MM.1S (cell line): ENCODE measurements around the gene MRPS18A.

Experiments used
- CTCF ChIP-seq: fragments of 300-600 bp; sonication (generic); IDR thresholded peaks from 2 replicates; pipeline ENCODE4 v1.5.1; 2016; ENCODE audit warnings: antibody characterized with exemption, low read length, mixed read lengths
- EZH2 ChIP-seq: fragments of 300-600 bp; sonication (generic); optimal IDR thresholded peaks from 2 replicates; pipeline ENCODE3; 2017; ENCODE audit warnings: low read depth, mild to moderate bottlenecking, antibody characterized with exemption, low read length, mixed read lengths

- TF ChIP-seq CTCF: no peak
- TF ChIP-seq EZH2: no peak
These were observed 20.2 kb upstream of the MRPS18A start for GRCh38 chr6:43707767-43708166.
